HuH-7 (cell line): ENCODE data around the gene DMD.
"Not testable (repeated sequence)": the region's sequence is repeated elsewhere in the genome, so short reads cannot be mapped to it uniquely, and the experiment has no call there.

Source experiments
- DNase-seq: peaks from one replicate; pipeline ENCODE4 v3.0.0; 2011; ENCODE audit warnings: low spot score

Gene DMD

DNA sequence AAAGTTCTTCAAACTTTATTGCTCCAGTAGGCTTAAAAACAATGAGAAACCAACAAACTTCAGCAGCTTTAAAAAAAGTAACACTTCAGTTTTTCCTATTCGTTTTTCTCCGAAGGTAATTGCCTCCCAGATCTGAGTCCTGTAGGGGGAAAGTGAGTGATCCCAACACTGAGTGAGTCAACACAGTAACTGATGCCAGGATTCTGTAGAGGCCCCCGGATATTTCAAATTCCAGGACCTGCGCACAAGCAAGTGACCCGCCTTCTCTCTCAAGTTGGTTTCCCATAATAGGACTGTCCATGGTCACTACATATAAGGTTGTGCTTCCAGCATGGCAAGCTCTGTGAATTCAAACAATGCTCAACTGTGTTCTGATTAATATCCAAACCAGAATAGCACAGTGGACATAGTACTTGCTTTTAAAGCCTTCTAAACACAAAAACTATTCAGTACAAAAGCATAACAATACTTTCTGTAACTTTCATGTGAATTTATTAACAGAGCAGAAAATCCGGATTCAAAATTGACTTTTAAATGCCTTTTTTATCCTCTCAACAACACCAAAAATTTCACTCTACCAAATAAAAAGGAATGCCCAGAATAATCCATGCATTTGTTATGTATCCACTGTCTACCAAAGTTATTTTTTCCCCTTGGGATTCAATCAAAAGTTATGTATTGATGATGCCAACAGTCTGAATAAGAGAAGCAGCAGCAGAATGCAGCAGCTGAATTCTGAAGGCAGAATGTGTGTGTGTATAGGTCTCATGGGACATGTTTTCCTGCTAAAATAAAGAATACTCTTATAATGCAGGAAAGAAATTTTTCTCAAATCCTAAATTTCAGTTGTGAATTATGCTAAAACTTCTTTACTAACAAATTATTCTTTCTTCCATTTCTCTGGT, at the start of gene DMD:
TSS of gene DMD (minus strand) at position 194 of the 905 bp plus-strand sequence. CDS start 237 bp downstream, outside the sequence.
- no peak for DNase-seq

DNA sequence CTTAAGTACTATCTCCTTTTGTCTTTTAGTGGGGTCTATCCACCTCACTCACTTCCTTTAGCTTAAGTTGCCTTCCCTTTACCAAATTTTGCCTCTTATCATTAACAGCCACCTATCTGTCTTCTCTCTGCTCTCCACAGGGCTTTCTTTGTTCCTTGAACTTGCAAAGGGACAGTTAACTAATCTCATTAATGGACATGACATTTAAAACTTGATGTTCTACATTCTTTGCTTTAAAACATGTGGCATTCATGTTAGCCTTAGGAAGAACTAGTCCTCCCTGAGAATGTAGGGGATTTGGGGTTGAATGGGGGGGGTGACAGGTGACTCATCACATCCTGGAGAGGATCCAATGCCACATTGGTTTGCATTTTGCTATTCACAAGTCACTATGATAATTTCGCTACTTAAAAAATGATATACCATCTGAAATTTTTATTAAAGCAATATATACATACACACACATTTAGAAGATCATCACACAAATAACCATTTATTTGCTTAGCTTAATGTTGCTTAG, 41.0 kb upstream of the DMD start:
- no peak for DNase-seq

DNA sequence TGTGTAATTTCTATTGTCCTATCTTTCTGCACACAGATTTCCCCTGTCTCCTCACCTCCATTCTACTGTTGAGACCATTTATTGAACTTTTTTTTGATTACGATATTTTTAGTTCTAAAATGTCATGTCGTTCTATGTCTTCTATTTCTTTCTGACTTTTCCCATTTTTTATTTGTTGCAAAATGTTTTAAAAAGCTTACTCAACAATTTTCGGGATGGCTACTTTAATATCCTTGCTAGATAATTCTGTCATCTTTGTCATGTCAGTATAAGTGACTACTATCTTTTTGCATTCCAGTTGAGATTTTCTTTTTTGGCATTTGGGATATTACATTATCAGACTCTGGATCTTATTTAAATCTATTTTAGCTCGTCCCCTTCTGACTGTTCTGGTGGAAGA, 7.5 kb upstream of the DMD start:
- no peak for DNase-seq

DNA sequence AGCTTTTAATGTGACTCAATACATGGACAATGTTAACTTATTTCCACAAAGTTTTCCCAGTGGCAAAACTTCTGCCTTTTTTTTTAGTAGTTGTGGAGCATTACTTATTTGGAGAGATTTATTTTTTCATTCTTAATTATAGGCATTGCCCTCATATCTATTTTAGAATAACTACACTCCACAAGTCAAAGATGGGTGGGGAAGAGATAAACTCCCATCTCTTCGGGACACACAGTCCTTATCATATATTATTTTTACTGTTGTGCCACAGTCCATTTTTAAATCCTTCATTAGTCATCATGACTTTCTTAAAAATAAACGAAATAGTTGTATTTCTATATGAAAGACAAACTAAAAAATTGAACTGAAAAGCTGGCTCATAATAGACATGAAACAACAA, 1.2 kb downstream of the DMD start:
- no peak for DNase-seq

- no peak for DNase-seq
These were observed 4.3 kb downstream of the DMD start for GRCh38 chrX:33207056-33207455.

DNA sequence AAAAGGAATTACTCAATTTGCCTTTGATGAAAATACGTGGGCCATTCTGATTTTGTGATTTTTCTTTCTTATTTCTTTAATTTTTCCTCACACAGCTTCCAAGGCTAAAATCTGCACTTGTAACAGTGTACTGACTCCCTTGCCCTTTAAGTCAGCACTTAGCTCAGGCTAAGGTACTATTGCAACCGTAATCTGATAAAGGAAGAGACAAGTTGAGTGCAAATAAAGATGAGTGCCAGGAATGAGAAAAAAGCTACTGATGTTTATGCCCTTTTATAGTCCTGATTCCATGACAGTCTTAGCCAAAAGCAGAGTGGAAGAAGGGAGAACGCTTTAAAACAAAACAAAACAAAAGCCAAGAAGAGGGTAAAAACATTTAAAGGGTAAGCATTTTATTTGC, 6.0 kb downstream of the DMD start:
- DNase-seq = no peak

DNA sequence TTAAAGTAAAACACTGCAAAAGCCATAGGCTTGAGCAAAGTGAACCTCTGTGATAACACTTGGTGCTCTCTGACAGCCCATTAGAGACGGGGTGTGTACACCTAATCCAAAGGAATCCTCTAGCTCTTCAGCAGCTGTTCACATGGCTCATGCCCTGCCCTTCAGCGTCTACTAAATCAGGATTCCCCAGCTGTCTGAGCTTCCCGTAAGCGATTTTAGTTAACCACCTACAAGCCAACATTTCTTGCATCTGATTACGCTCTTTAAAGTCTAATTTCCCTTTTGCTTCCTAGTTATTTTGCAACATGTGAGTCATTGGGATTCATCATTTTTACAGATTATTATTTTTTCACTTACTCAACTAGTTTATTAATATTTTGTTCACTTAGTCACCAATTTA, 6.5 kb downstream of the DMD start:
- no peak for DNase-seq

DNA sequence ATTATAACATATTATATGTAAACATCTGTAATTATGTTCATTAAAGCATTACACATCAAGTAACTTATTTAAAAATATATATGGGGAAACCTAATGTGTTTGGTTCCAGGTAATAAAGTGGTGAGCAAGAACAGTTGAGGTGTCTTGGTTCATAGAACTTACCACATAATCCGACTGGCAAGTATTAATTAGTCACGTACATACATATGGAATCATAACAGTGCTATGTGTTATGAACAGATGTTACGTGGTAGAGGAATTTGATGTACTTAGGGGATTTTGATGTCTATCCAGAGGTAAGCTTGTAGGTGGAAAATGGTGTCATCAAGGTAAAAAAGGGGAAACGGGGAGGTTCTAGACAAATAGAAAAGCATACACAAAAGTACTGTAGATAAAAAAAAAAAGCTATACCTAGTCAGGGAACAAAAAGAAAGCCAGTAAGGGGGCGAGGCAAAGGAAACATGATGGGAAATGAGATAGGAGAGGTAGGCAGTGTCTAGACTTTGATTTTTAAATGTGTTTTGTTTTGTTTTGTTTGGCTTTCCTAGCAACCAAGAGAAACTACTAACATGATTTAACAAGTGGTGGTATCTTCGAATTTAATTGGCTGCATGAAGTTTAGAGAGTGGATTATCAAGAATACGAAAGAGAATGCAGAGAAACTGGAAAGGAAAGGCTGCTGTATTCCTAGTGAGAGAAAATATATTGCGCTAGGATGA, 12.6 kb downstream of the DMD start:
- DNase-seq = no peak

DNA sequence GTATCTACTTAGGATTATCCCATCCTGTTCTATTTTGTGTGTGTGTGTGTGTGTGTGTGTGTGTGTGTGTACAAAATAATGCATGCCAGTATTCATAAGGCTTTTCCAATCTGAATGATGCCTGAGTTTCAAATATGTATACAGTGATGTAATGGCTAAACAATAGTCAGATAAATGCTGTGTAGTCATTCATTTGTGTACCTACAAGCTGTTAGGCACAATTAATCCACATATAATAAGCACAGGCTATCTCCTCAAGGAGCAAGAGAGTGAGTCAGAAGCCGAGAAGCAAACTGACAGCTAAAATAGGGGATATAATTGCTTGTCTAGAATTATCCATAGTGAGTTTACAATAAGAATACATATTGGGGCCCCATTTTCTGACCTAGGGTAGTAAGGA, 15.7 kb downstream of the DMD start:
- DNase-seq = no peak

DNA sequence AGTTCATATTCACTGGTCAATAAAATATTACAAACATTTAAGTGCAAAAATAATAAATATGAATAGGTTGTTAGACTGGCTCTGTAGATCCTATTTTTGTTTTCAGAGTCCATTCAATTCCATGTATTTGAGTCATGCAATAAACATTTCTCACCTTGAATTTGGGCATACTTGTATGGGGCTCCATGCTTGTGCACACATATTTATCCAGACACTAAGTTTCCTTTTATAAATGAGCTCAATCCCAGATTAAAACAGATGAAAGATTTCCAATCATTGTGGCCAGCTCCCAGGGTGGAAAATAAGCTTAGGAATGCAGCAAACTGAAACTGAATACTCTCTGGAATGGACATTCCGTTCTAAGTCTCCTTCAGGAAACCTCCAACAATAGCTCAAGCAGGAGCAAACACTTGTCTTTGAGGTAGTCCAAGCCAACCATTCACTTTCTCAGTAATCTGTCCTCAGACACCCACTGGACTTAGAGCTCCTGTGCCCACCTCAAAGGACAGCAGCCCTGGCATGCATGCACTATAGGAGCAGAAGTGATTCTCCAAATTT, 16.4 kb downstream of the DMD start:
- DNase-seq = no peak

DNA sequence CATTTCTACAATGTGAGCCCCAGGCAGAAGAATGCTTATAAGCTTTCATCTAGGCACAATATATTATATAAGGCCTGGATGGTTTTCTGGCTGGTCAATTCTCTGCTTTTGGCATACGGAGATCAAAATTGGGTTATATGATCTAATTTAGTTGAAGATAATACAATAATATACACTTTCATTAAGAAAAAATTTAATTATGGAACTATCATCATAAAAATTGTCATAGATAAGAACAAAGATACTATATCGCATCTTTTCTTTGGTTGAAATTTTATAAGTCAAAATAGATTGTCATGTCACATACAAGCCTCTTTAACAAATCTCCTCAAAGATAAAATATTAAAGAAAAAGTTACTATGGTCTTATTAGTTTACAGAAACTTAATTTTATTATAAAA, 17.1 kb downstream of the DMD start:
- DNase-seq = no peak

GRCh38 chrX:33190016-33190415, 21.3 kb downstream of the DMD start:
- DNase-seq = no peak

DNA sequence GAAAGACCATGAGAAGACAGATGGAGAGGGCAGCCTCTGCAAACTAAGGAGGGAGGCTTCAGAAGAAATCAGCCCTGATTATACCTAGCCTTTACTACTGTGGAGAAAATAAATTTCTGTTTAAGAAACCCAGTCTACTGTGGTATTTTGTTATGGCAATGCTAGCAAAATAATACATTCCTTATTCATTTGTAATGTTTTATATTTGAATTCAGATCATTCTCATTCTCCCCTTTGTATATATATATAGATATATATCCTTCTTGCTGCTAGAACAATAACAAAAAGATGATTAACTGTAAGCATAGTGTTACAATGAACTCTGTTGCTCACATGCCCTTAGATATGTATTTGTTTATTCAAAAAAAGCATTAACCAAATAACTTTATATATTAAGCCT, 22.5 kb downstream of the DMD start:
- no peak for DNase-seq

DNA sequence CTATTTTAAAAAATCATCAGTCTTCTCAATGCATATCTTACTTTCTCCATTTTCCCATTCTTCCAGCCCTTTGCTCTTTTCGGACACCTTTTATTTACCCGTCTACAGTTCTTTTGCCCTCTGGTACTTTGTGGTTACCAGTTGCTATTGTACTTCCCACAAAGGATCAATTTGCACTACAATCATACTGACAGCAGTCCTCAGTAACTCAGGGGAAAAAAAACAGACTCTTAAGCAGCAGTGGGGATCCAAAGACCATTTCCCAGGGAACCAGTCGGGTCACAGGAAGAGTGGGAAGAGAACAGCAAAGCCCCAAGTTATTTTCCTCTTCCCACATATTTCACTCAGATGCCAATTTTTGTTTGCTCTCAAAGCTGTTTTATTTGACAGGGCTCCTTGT, 23.1 kb downstream of the DMD start:
- no peak for DNase-seq

- not testable (repeated sequence) for DNase-seq
These were observed 26.5 kb downstream of the DMD start for GRCh38 chrX:33184803-33185202.

DNA sequence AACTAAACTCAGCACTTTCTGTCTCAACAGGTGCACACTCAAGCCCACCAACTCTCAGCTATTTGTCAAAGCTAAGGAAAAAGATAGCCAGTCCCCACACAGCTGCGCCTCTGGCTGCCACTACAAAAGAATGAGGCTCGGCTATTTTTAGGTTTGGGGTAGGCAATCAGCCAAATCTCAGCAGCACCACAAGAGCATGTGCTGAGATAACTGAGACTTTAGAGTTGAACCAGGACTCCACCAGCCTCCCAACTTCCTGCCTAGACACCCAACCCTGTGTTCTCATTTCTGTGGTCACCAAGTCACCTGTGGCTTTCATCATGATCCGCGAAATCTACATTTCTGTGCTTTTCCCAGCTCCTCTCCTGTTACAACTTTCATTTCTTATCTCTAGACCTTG, 28.0 kb downstream of the DMD start:
- no peak for DNase-seq

DNA sequence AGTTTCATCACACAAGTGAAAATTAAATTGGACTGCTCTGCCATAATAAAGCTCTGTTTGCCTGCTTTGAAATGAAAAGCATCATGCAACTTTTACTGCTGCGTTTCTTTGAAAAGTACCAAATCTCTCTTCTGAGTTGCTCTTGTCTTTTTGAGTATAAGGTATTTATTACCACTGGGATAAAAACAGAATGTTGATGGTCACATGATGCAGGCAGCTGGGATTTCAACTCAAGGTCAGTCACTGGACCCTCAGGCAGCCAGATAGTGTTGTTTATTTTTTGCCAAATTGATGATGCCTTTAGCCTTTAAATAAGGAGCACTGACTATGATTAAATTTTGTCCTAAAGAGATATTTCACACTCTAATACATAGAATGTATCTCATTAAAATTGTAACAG, 32.7 kb downstream of the DMD start:
- DNase-seq = no peak

GRCh38 chrX:33178218-33178617, 33.1 kb downstream of the DMD start:
- DNase-seq = no peak

DNA sequence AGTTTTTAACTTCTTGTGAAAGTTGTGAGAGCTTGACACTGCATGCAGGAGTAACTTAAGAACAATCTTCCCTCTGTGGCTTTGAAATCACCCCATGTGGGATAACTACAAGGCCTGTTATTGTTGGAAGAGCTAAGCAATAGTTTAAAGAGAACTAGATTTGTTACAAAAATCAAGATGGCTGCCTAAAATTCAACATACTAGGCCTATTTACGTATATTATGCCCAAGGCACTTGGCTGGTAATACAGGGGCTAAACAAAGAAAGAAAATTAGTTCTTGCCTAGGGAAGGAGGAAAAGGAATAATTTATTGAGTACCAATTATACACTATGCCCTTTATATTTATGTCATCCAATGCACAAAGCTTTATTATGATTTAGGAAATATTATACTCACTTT, 36.1 kb downstream of the DMD start:
- no peak for DNase-seq

- no peak for DNase-seq
These were observed 40.3 kb downstream of the DMD start for GRCh38 chrX:33171041-33171440.

GRCh38 chrX:33161829-33162228, 49.5 kb downstream of the DMD start:
- no peak for DNase-seq

GRCh38 chrX:33160273-33160672, 51.1 kb downstream of the DMD start:
- no peak for DNase-seq

GRCh38 chrX:33156152-33156726, 55.1 kb downstream of the DMD start:
- DNase-seq = no peak
